H9 (cell line): Measurements from ENCODE around the gene NAE1. TPM values are rescaled to one million over a fixed set of nuclear protein-coding genes. Genes with fewer than 3 reads are reported as not detected.

ENCODE experiments used
- DNase-seq: peaks from one replicate; pipeline ENCODE4 v3.0.0-alpha.2; 2017
- H2AFZ ChIP-seq: one replicate; pipeline ENCODE4 v1.6.1; 2013; ENCODE audit warnings: mild to moderate bottlenecking, low read length, control low read depth, moderate library complexity
- H2AK5ac ChIP-seq: 2 replicates; pipeline ENCODE4 v1.6.1; 2013; ENCODE audit warnings: low read length, control low read depth, mixed read lengths; ENCODE audit not compliant: insufficient read length
- H2BK120ac ChIP-seq: one replicate; pipeline ENCODE4 v1.6.1; 2013; ENCODE audit warnings: low read depth, mild to moderate bottlenecking, low read length, control low read depth, inconsistent platforms; ENCODE audit not compliant: poor library complexity, severe bottlenecking
- H2BK12ac ChIP-seq: 2 replicates; pipeline ENCODE4 v1.6.1; 2013; ENCODE audit warnings: low read length, control low read depth, mixed read lengths, low read depth; ENCODE audit not compliant: insufficient read length
- H2BK15ac ChIP-seq: 2 replicates; pipeline ENCODE4 v1.6.1; 2013; ENCODE audit warnings: low read depth, low read length, control low read depth
- H2BK20ac ChIP-seq: one replicate; pipeline ENCODE4 v1.6.1; 2013; ENCODE audit warnings: low read depth, mild to moderate bottlenecking, low read length, control low read depth, inconsistent platforms; ENCODE audit not compliant: poor library complexity, severe bottlenecking
- H2BK5ac ChIP-seq: 2 replicates; pipeline ENCODE4 v1.6.1; 2013; ENCODE audit warnings: low read length, control low read depth, mixed read lengths; ENCODE audit not compliant: insufficient read length
- H3K14ac ChIP-seq: 2 replicates; pipeline ENCODE4 v1.6.1; 2013; ENCODE audit warnings: low read length, control low read depth; ENCODE audit not compliant: insufficient read depth
- H3K18ac ChIP-seq: 2 replicates; pipeline ENCODE4 v1.6.1; 2013; ENCODE audit warnings: low read depth, mild to moderate bottlenecking, mixed read lengths, low read length, control low read depth; ENCODE audit not compliant: insufficient read length
- H3K23ac ChIP-seq: 2 replicates; pipeline ENCODE4 v1.6.1; 2013; ENCODE audit warnings: low read length, control low read depth, mixed read lengths, low read depth; ENCODE audit not compliant: insufficient read length
- H3K23me2 ChIP-seq: 2 replicates; pipeline ENCODE4 v1.6.1; 2013; ENCODE audit warnings: low read depth, mild to moderate bottlenecking, mixed read lengths, low read length, control low read depth; ENCODE audit not compliant: insufficient read length, poor library complexity, severe bottlenecking
- H3K27ac ChIP-seq: 2 replicates; pipeline ENCODE4 v1.5.1; 2013; ENCODE audit warnings: low read length, control low read depth, mixed read lengths, low read depth; ENCODE audit not compliant: insufficient read length
- H3K27me3 ChIP-seq: 2 replicates; pipeline ENCODE4 v1.6.1; 2013; ENCODE audit warnings: low read length, control low read depth, inconsistent platforms; ENCODE audit not compliant: insufficient read depth
- H3K4ac ChIP-seq: 2 replicates; pipeline ENCODE4 v1.6.1; 2013; ENCODE audit warnings: low read depth, mild to moderate bottlenecking, control low read depth, inconsistent platforms, low read length, moderate library complexity
- H3K4me1 ChIP-seq: 2 replicates; pipeline ENCODE4 v1.6.1; 2013; ENCODE audit warnings: low read length, control low read depth, inconsistent platforms; ENCODE audit not compliant: insufficient read depth
- H3K4me2 ChIP-seq: 2 replicates; pipeline ENCODE4 v1.6.1; 2013; ENCODE audit warnings: low read length, control low read depth, mixed read lengths; ENCODE audit not compliant: insufficient read length, insufficient read depth
- H3K56ac ChIP-seq: 2 replicates; pipeline ENCODE4 v1.6.1; 2013; ENCODE audit warnings: low read depth, mild to moderate bottlenecking, mixed read lengths, low read length, control low read depth; ENCODE audit not compliant: insufficient read length
- H3K79me1 ChIP-seq: 2 replicates; pipeline ENCODE4 v1.6.1; 2013; ENCODE audit warnings: low read depth, mild to moderate bottlenecking, moderate library complexity, low read length, control low read depth, inconsistent platforms; ENCODE audit not compliant: insufficient read depth, poor library complexity, severe bottlenecking
- H3K79me2 ChIP-seq: 2 replicates; pipeline ENCODE4 v1.6.1; 2013; ENCODE audit warnings: low read length, control low read depth, inconsistent platforms; ENCODE audit not compliant: insufficient read depth
- H3K9ac ChIP-seq: 2 replicates; pipeline ENCODE4 v1.6.1; 2013; ENCODE audit warnings: low read length, control low read depth, mixed read lengths; ENCODE audit not compliant: insufficient read length; ENCODE audit errors: extremely low read depth
- H3K9me3 ChIP-seq: one replicate; pipeline ENCODE4 v1.6.1; 2013; ENCODE audit warnings: low read depth, low read length, inconsistent platforms; ENCODE audit not compliant: control insufficient read depth
- H3T11ph ChIP-seq: one replicate; pipeline ENCODE4 v1.6.1; 2013; ENCODE audit warnings: mild to moderate bottlenecking, low read length, control low read depth, inconsistent platforms
- H4K20me1 ChIP-seq: one replicate; pipeline ENCODE4 v1.6.1; 2013; ENCODE audit not compliant: control insufficient read depth, insufficient read length, insufficient read depth
- H4K5ac ChIP-seq: 2 replicates; pipeline ENCODE4 v1.6.1; 2013; ENCODE audit warnings: low read depth, mild to moderate bottlenecking, mixed read lengths, low read length, control low read depth; ENCODE audit not compliant: insufficient read length
- H4K8ac ChIP-seq: replicated peaks from 2 replicates; pipeline ENCODE4 v1.6.1; 2013; ENCODE audit warnings: low read length, control low read depth, mixed read lengths, low read depth; ENCODE audit not compliant: insufficient read length
- H4K91ac ChIP-seq: 2 replicates; pipeline ENCODE4 v1.6.1; 2013; ENCODE audit warnings: low read depth, mild to moderate bottlenecking, moderate library complexity, mixed read lengths, low read length, control low read depth; ENCODE audit not compliant: insufficient read length
- H3K27ac Mint-ChIP-seq, 3 experiments: 2 replicates in 2 of 3; 3 replicates in 1 of 3; pipeline ENCODE4 v1.8.0; 2020 to 2021; ENCODE audit warnings: mixed read lengths in 3 of 3, mild to moderate bottlenecking in 1 of 3, moderate library complexity in 1 of 3
- H3K27me3 Mint-ChIP-seq: 2 replicates; pipeline ENCODE4 v1.8.0; 2021; ENCODE audit warnings: low read depth, mild to moderate bottlenecking, moderate library complexity, mixed read lengths
- H3K36me3 Mint-ChIP-seq, 3 experiments: 2 replicates in 2 of 3; 3 replicates in 1 of 3; pipeline ENCODE4 v1.8.0; 2020 to 2021; ENCODE audit warnings: low read depth in 3 of 3, mixed read lengths in 3 of 3; ENCODE audit not compliant: insufficient read depth in 1 of 3
- H3K4me1 Mint-ChIP-seq, 2 experiments: 2 replicates each; pipeline ENCODE4 v1.8.0; 2020; ENCODE audit warnings: mixed read lengths in 2 of 2
- H3K4me3 Mint-ChIP-seq, 2 experiments: 2 replicates in 1 of 2; 3 replicates in 1 of 2; pipeline ENCODE4 v1.8.0; 2020 to 2021; ENCODE audit warnings: mild to moderate bottlenecking in 2 of 2, mixed read lengths in 2 of 2, moderate library complexity in 1 of 2
- H3K9me3 Mint-ChIP-seq, 2 experiments: 2 replicates in 1 of 2; 3 replicates in 1 of 2; pipeline ENCODE4 v1.8.0; 2020; ENCODE audit warnings: mild to moderate bottlenecking in 2 of 2, mixed read lengths in 2 of 2, moderate library complexity in 1 of 2
- CTCF ChIP-seq: fragments of 200-600 bp; sonication (generic); conservative IDR thresholded peaks from 3 replicates; pipeline ENCODE4 v1.8.0; 2021; ENCODE audit warnings: antibody characterized with exemption, mild to moderate bottlenecking
- WGBS: extraction: QIAGEN DNeasy Blood & Tissue Kit; methylation state at CpG from one replicate; pipeline ENCODE4 v1.1.7; 2013; ENCODE audit warnings: missing lambda C conversion rate, low lambda C conversion rate, mixed read lengths; ENCODE audit not compliant: insufficient read length; ENCODE audit errors: extremely low coverage; 5-methylcytosine and 5-hydroxymethylcytosine counted together
- total RNA-seq: library from RNA; stranded (reverse); gene quantifications from 2 replicates; pipeline ENCODE4 v1.2.1, GENCODE V29; 2021

The NAE1 gene
- total RNA-seq, 1 experiment from 2014 or later: 144 TPM

- H3K4me2 ChIP-seq: no peak overlapping the region
- WGBS: no CpG with 5 or more reads among the region's 2 CpGs
- no peak overlapping the region for H3K27ac Mint-ChIP-seq
- H4K8ac ChIP-seq: no peak overlapping the region
- H3K14ac ChIP-seq: no peak overlapping the region
- peaks cover 50% of the 10 kb centered on the region for H3K27me3 Mint-ChIP-seq
- H3K79me1 ChIP-seq: no peaks in the 10 kb centered on the region
- H4K5ac ChIP-seq: no peak overlapping the region
- H2BK5ac ChIP-seq: no peak overlapping the region
- H3K23ac ChIP-seq: no peak overlapping the region
- no peaks in the 10 kb centered on the region for H3K79me2 ChIP-seq
- no peaks in the 10 kb centered on the region; the same call in 1 of the 2 replicates for H3K4me1 ChIP-seq
- H3K23me2 ChIP-seq: peaks cover 10% of the 10 kb centered on the region
- no peaks in the 10 kb centered on the region for H3K9me3 ChIP-seq
- H3K9ac ChIP-seq: no peak overlapping the region
- peaks cover under 1 to 14% of the 10 kb centered on the region in 2 experiments; a peak in 3 of 4 replicates for H3K4me1 Mint-ChIP-seq
- DNase-seq: no peak
- no peak overlapping the region for H2BK12ac ChIP-seq
- H3K4me3 Mint-ChIP-seq: no peak overlapping the region
- no peak for TF ChIP-seq CTCF
- H3K36me3 Mint-ChIP-seq: no peaks in the 10 kb centered on the region; a peak in 1 of 7 replicates
- no peak overlapping the region for H3K27ac ChIP-seq
- no peak overlapping the region for H3K56ac ChIP-seq
- no peaks in the 10 kb centered on the region for H3K9me3 Mint-ChIP-seq
- H2BK15ac ChIP-seq: no peak overlapping the region
- H2BK20ac ChIP-seq: no peak overlapping the region
- H3K27me3 ChIP-seq: peaks cover 12% of the 10 kb centered on the region
- no peak overlapping the region for H2BK120ac ChIP-seq
- H2AK5ac ChIP-seq: no peak overlapping the region
- no peak overlapping the region for H3K18ac ChIP-seq
- no peak overlapping the region for H2AFZ ChIP-seq
- no peak overlapping the region for H4K91ac ChIP-seq
- no peak overlapping the region for H3T11ph ChIP-seq
- no peak overlapping the region for H3K4ac ChIP-seq
- H4K20me1 ChIP-seq: no peaks in the 10 kb centered on the region
These were observed 18.2 kb upstream of the NAE1 start for GRCh38 chr16:66849021-66849420.
